GM12872 (cell line): Measurements from ENCODE around the gene ABCB10.

Experiments
- TF ChIP-seq, protein P1 (sequence below): IDR thresholded peaks from 3 replicates; pipeline ENCODE4 v1.5.1; 2011; ENCODE audit warnings: low read depth, mild to moderate bottlenecking, low read length, moderate library complexity; ENCODE audit not compliant: insufficient read depth

ABCB10 gene

DNA sequence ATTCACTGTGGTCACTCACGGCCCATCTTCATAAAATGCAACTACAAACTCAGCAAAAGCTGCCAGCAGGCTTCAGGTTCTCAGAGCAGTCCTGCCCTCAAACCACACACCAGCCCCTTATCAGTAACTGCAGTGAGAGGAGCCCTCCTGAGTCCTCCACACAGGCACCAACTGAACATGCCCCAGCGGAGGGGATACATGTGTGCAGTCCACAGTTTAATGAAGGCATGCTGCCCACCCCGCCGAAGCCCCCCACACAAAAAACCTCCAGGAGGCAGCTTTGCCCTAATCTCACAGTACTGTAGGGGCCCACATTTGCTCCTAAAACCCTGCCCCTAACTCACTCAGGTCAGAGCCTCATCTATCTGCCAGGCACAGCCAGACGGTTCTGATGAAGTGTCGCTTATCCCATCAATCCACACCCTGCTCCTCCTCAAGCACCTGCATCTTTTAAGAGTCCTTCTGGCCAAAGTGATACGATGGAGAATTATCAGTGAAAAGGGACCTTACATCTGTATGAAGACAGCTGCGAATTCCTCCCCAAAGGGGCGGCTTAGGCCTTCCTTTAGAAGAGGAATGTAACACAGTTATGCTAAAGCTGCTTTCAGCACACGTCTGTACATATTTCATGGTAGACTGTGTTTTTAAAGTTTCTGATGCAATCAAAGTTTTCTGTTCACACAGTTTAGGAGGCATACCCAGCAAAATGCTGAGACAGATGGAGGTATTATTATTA is 3.5 kb downstream of the ABCB10 start:
- TF ChIP-seq, protein P1, sequence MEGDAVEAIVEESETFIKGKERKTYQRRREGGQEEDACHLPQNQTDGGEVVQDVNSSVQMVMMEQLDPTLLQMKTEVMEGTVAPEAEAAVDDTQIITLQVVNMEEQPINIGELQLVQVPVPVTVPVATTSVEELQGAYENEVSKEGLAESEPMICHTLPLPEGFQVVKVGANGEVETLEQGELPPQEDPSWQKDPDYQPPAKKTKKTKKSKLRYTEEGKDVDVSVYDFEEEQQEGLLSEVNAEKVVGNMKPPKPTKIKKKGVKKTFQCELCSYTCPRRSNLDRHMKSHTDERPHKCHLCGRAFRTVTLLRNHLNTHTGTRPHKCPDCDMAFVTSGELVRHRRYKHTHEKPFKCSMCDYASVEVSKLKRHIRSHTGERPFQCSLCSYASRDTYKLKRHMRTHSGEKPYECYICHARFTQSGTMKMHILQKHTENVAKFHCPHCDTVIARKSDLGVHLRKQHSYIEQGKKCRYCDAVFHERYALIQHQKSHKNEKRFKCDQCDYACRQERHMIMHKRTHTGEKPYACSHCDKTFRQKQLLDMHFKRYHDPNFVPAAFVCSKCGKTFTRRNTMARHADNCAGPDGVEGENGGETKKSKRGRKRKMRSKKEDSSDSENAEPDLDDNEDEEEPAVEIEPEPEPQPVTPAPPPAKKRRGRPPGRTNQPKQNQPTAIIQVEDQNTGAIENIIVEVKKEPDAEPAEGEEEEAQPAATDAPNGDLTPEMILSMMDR, result no peak

DNA sequence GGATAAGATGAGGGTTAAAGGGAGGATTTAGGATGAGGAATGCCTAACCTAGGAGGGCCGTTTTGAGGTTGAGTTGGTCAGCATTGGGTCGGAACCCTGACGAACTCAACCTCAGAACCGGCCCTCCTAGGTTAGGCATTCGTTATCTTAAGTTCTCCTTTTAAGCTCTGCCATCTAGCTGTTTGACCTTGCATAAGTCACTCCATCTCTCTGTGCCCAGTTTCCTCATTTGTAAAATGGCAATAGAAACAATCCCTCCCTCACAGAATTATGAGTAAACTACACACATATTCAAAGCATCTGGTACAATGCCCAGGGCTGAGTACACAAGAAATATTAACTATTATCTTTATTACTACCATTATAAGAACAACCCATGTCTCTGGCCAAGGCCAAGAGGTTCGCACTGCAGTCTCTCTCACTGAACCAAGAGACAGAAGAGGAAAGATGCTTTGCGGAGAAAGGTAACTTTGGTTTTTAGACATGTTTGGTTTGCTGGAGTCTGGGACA is 4.8 kb downstream of the ABCB10 start:
- TF ChIP-seq, protein P1, result no peak

GRCh38 chr1:229552732-229553131 is 5.8 kb downstream of the ABCB10 start:
- TF ChIP-seq, protein P1, result no peak

DNA sequence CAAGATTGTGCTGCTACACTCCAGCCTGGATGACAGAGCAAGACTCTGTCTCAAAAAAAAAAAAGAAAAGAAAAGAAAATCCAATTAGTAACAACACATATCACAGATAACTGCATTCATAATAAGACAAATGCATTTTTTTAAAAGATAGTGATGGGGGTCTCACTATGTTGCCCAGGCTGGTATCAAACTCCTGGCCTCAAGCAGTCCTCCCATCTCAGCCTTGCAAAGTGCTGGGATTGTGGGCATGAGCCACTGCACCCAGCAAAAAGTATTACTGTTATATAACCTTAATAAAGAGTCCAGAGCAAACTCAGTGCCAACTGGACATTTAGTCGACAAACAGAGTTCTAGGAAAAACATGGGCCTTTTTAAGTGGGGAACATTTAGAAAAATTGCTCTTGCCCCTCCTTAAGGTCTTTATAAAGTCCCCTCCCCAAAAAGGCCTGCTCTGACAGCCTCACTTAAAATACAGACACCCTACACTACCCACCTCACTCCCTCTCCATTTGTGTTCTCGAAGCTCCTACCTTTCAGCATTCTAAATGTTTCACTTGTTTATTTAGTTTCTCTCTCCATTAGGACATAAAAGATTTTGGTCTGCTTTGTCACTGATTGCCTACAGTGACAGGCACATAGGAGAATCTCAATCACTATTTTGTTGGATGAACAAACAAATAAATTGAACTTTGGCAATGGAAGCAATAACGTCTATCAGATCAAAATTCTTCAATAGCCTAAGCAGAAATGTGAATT is 7.5 kb downstream of the ABCB10 start:
- TF ChIP-seq, protein P1, result no peak

DNA sequence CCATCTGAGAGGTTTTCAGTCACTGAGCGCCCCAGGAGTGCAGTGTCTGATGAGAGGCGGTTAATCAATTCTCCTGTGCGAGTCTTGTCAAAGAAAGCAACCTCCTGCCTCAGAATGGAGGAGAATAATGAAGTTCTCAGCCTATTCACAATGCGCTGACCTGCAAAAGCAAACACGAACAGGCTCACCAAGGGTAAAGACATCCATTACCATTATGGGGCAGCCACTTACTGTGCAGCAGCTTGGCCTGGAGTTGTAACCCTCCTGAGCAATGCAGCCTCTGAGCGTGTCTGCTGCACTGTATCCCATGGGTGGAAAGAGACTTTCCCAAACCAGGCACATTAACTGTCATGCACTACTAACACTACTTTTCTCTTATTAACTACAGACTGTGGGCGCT is 11.0 kb downstream of the ABCB10 start:
- TF ChIP-seq, protein P1, result no peak

DNA sequence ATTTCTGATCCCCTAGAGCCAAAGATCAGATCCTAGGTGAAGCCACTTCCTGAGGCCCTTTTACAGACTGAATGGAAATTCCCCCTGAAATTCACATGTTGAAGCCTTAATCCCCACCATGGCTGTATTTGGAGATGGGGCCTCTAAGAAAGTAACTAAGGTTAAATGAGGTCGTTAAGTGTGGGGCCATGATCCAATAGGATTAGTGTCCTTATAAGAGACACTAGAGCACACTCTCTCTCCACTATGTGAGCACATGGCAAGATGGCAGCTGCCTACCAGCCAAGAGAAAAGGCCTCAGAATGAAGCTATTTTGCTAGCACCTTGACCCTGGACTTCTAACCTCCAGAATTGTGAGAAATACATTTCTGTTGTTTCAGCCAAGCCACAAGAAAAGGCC is 13.9 kb downstream of the ABCB10 start:
- TF ChIP-seq, protein P1, result no peak

- TF ChIP-seq, protein P1, result no peak
Observed at GRCh38 chr1:229539863-229540506, 18.5 kb downstream of the ABCB10 start.
